Trophoblast cell (in vitro differentiated cells and primary cell): ENCODE results near the gene ISG20L2. TPM values are rescaled to one million over a fixed set of nuclear protein-coding genes. Genes with fewer than 3 reads are reported as not detected.
A peak's percentile ranks its signal among the peaks of the same experiment; 100 is the strongest.

ENCODE experiments used
- DNase-seq, 2 donors: peaks; one replicate each; pipeline ENCODE4 v3.0.0-alpha.2; 2016
- H2AFZ ChIP-seq: 2 replicates; pipeline ENCODE4 v1.6.1; 2013; ENCODE audit warnings: low read length, moderate library complexity, mild to moderate bottlenecking; ENCODE audit not compliant: insufficient read depth, poor library complexity
- H2AK5ac ChIP-seq: 2 replicates; pipeline ENCODE4 v1.6.1; 2013; ENCODE audit warnings: mild to moderate bottlenecking, low read length
- H2BK120ac ChIP-seq: 2 replicates; pipeline ENCODE4 v1.6.1; 2013; ENCODE audit warnings: low read length, mild to moderate bottlenecking, moderate library complexity; ENCODE audit not compliant: insufficient read depth, poor library complexity
- H2BK12ac ChIP-seq: 2 replicates; pipeline ENCODE4 v1.6.1; 2013; ENCODE audit warnings: mild to moderate bottlenecking, low read length, moderate library complexity
- H2BK5ac ChIP-seq: 2 replicates; pipeline ENCODE4 v1.6.1; 2013; ENCODE audit warnings: low read length, low read depth, moderate library complexity, mild to moderate bottlenecking; ENCODE audit not compliant: poor library complexity
- H3K14ac ChIP-seq: 2 replicates; pipeline ENCODE4 v1.6.1; 2013; ENCODE audit warnings: mild to moderate bottlenecking, low read length
- H3K18ac ChIP-seq: 2 replicates; pipeline ENCODE4 v1.6.1; 2013; ENCODE audit warnings: mild to moderate bottlenecking, low read length
- H3K23ac ChIP-seq: 2 replicates; pipeline ENCODE4 v1.6.1; 2013; ENCODE audit warnings: low read length
- H3K27ac ChIP-seq: 2 replicates; pipeline ENCODE4 v1.5.1; 2013; ENCODE audit warnings: low read depth, mild to moderate bottlenecking, inconsistent platforms, low read length, moderate library complexity
- H3K27me3 ChIP-seq: 2 replicates; pipeline ENCODE4 v1.6.1; 2013; ENCODE audit warnings: inconsistent platforms, mild to moderate bottlenecking, low read length, moderate library complexity; ENCODE audit not compliant: insufficient read depth
- H3K36me3 ChIP-seq, 2 experiments: 1 replicate in 1 of 2; 2 replicates in 1 of 2; pipeline ENCODE4 v1.6.1; 2013; ENCODE audit warnings: low read length in 2 of 2, mild to moderate bottlenecking in 2 of 2, moderate library complexity in 1 of 2; ENCODE audit not compliant: insufficient read depth in 2 of 2, control insufficient read depth in 1 of 2
- H3K4ac ChIP-seq: 2 replicates; pipeline ENCODE4 v1.6.1; 2013; ENCODE audit warnings: low read depth, mild to moderate bottlenecking, low read length, moderate library complexity
- H3K4me1 ChIP-seq, 2 experiments: 1 replicate in 1 of 2; 2 replicates in 1 of 2; pipeline ENCODE4 v1.6.1; 2013; ENCODE audit warnings: low read length in 2 of 2, mild to moderate bottlenecking in 2 of 2, moderate library complexity in 1 of 2; ENCODE audit not compliant: insufficient read depth in 2 of 2, control insufficient read depth in 1 of 2
- H3K4me2 ChIP-seq: 2 replicates; pipeline ENCODE4 v1.6.1; 2013; ENCODE audit warnings: inconsistent platforms, mild to moderate bottlenecking, low read length, moderate library complexity
- H3K4me3 ChIP-seq: 2 replicates; pipeline ENCODE4 v1.5.1; 2013; ENCODE audit warnings: mild to moderate bottlenecking, low read depth, low read length, inconsistent platforms
- H3K79me1 ChIP-seq: one replicate; pipeline ENCODE4 v1.6.1; 2013; ENCODE audit warnings: low read length
- H3K79me2 ChIP-seq: 2 replicates; pipeline ENCODE4 v1.6.1; 2013; ENCODE audit warnings: low read length, mild to moderate bottlenecking; ENCODE audit not compliant: control insufficient read depth, insufficient read depth, poor library complexity
- H3K9ac ChIP-seq: 2 replicates; pipeline ENCODE4 v1.6.1; 2013; ENCODE audit warnings: mild to moderate bottlenecking, low read length
- H3K9me3 ChIP-seq: 2 replicates; pipeline ENCODE4 v1.6.1; 2013; ENCODE audit warnings: low read depth, mild to moderate bottlenecking, control low read depth, inconsistent platforms, low read length; ENCODE audit not compliant: insufficient read depth
- H4K12ac ChIP-seq: 2 replicates; pipeline ENCODE4 v1.6.1; 2013; ENCODE audit warnings: low read depth, mild to moderate bottlenecking, low read length, moderate library complexity
- H4K8ac ChIP-seq: 2 replicates; pipeline ENCODE4 v1.6.1; 2013; ENCODE audit warnings: low read depth, mild to moderate bottlenecking, low read length, moderate library complexity
- H4K91ac ChIP-seq: one replicate; pipeline ENCODE4 v1.6.1; 2013; ENCODE audit warnings: low read depth, mild to moderate bottlenecking, low read length, moderate library complexity
- WGBS: extraction: QIAGEN DNeasy Blood & Tissue Kit; methylation state at CpG from one replicate; pipeline ENCODE4 v1.1.7; 2013; ENCODE audit warnings: missing lambda C conversion rate; ENCODE audit not compliant: insufficient read length, insufficient coverage; ENCODE audit errors: extremely low coverage; 5-methylcytosine and 5-hydroxymethylcytosine counted together
- polyA plus RNA-seq: library from polyadenylated mRNA; stranded (reverse); fragments of 200-250 nt; gene quantifications from 2 replicates; pipeline ENCODE4 v1.2.3, GENCODE V29; 2013

The ISG20L2 gene, protein sequence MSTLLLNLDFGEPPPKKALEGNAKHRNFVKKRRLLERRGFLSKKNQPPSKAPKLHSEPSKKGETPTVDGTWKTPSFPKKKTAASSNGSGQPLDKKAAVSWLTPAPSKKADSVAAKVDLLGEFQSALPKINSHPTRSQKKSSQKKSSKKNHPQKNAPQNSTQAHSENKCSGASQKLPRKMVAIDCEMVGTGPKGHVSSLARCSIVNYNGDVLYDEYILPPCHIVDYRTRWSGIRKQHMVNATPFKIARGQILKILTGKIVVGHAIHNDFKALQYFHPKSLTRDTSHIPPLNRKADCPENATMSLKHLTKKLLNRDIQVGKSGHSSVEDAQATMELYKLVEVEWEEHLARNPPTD
- polyA plus RNA-seq = 44.2 and 46.1 TPM in 2 replicates

DNA sequence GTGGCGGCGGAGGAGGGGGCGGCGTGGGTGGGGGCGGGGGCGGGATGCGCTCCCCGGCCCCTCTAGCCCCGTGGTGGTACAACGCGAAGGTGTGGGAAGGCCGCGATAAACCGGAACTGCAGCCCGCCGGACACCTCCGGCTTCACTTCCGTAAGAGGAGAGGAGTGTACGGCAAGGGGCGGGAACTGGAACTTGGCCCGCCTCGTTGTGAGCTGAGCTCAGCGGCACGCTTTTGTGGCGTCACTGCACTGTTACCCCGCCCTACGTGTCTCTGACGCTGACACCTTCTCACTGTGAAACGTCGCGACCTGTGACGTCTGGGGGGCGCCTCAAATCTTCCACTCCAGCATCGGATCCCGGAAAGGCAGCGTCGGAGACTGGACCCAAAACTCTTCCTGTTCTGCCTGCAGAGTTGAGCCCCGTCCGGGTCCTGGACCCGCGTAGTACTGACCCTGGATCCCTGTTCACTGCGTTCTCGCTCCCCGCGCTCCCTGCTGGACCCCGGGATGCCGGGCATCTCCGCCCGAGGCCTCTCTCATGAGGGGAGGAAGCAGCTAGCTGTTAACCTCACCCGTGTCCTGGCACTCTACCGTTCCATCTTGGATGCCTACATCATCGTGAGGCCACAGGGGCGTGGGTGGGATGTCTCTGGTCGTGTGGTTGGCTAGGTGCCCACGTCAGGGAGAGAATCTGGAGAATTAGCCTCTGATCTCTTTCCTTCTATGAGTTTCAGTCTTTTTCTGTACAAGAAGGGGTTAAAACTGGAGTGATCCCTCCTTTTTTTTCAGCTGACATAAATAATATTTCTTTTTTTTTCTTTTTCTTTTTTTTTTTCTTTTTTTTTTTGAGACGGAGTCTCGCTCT, at the start of gene ISG20L2:
ISG20L2 (minus strand) TSS at position 168 of the 864 bp plus-strand sequence. CDS start 1,114 bp downstream, outside the sequence.
- H3K79me2 ChIP-seq = peaks cover 6% of the 10 kb centered on the region
- peak within 1 kb of the TSS; percentile 99 for H3K4me2 ChIP-seq
- peak within 1 kb of the TSS; percentile 97 for H3K9ac ChIP-seq
- H2AK5ac ChIP-seq = peak within 1 kb of the TSS; percentile 8
- peak within 1 kb of the TSS; percentile 59 for H4K12ac ChIP-seq
- no CpG with 5 or more reads among the region's 57 CpGs for WGBS
- H4K91ac ChIP-seq = peak within 1 kb of the TSS; percentile 76
- peak within 1 kb of the TSS; percentile 97 for H3K4me3 ChIP-seq
- H3K4me1 ChIP-seq = peaks cover 8 to 21% of the 10 kb centered on the region in 2 experiments
- DNase-seq = peak; percentile 98
- H4K8ac ChIP-seq = peak within 1 kb of the TSS; percentile 82
- H3K27me3 ChIP-seq = no peaks in the 10 kb centered on the region
- peak within 1 kb of the TSS; percentile 60 for H2BK5ac ChIP-seq
- peaks cover 7% of the 10 kb centered on the region for H3K79me1 ChIP-seq
- peak within 1 kb of the TSS; percentile 35 for H3K27ac ChIP-seq
- H3K4ac ChIP-seq = peak within 1 kb of the TSS; percentile 61
- H3K14ac ChIP-seq = peak within 1 kb of the TSS; percentile 78
- H3K23ac ChIP-seq = no peak within 1 kb of the TSS
- peak within 1 kb of the TSS; percentile 39 for H3K18ac ChIP-seq
- peak within 1 kb of the TSS; percentile 72 for H2AFZ ChIP-seq
- peaks cover 7 to 23% of the 10 kb centered on the region in 2 experiments for H3K36me3 ChIP-seq
- peaks cover 2% of the 10 kb centered on the region for H3K9me3 ChIP-seq
- H2BK12ac ChIP-seq = no peak within 1 kb of the TSS
- peak within 1 kb of the TSS; percentile 7 for H2BK120ac ChIP-seq

DNA sequence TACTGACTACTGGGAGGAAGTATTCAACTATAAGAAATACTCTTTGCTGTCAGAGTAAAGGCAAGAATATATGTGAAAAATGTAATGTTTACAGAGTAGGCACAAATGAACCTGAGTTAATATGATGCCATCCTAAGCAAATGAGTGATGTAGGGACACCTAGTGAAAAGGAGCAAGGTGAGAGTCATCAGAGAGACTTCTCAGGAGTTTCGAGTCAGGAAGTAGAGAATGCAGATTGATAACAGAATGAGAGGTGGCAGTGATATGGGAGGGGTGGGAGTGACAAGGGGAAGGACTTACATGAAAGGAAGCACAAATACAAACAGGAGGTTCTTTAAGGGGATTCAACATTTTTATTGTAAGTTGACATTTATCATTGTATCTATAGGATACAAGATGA, 49.0 kb upstream of the ISG20L2 start:
- H4K12ac ChIP-seq = no peak overlapping the region
- H3K79me2 ChIP-seq = peaks cover 8% of the 10 kb centered on the region
- H3K36me3 ChIP-seq = peaks cover 4 to 7% of the 10 kb centered on the region in 2 experiments
- H2AK5ac ChIP-seq = no peak overlapping the region
- no peaks in the 10 kb centered on the region for H3K9me3 ChIP-seq
- no peak overlapping the region for H2BK12ac ChIP-seq
- no peaks in the 10 kb centered on the region for H3K4me1 ChIP-seq
- no peak overlapping the region for H3K4me3 ChIP-seq
- no peak overlapping the region for H2BK120ac ChIP-seq
- H3K27ac ChIP-seq = no peak overlapping the region
- H3K9ac ChIP-seq = no peak overlapping the region
- H3K14ac ChIP-seq = no peak overlapping the region
- H3K18ac ChIP-seq = no peak overlapping the region
- no peak for DNase-seq
- H4K8ac ChIP-seq = no peak overlapping the region
- no CpG with 5 or more reads among the region's 1 CpG for WGBS
- no peak overlapping the region for H2AFZ ChIP-seq
- H3K27me3 ChIP-seq = no peaks in the 10 kb centered on the region
- no peak overlapping the region for H4K91ac ChIP-seq
- H3K4me2 ChIP-seq = no peak overlapping the region
- H3K23ac ChIP-seq = no peak overlapping the region
- no peaks in the 10 kb centered on the region for H3K79me1 ChIP-seq
- peak overlapping the region; percentile 78 for H3K4ac ChIP-seq
- H2BK5ac ChIP-seq = no peak overlapping the region

DNA sequence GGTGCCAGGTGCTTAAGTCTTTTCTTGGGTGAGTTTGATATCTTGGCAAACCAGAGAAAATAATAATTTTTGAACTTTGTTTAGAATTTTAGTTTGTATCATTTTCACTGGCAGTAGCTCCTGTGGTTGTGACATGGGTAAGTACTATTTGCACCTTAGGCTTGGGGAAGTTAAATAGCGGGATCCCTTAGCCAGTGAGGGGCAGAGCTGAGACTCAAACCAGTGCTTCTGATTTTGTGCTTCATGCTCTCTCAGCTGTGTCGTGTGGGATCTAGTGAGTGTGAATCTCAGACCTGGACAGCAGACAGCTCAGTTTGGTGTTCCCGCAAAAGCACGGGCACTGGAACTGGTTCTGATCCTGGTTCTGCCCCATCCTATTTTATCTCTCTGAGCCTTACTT, 48.4 kb upstream of the ISG20L2 start:
- Histone ChIP-seq H3K4me2 (no peak overlapping the region), H4K91ac (no peak overlapping the region), H3K23ac (no peak overlapping the region), H3K36me3 (peaks cover 4 to 7% of the 10 kb centered on the region in 2 experiments), H3K79me1 (no peaks in the 10 kb centered on the region), H3K4me3 (no peak overlapping the region), H3K9me3 (no peaks in the 10 kb centered on the region), H3K4me1 (no peaks in the 10 kb centered on the region), H3K27me3 (no peaks in the 10 kb centered on the region), H3K14ac (no peak overlapping the region), H2BK5ac (no peak overlapping the region), H2AK5ac (no peak overlapping the region), H4K8ac (peak overlapping the region; percentile 35), H2BK12ac (no peak overlapping the region), H3K27ac (no peak overlapping the region), H3K18ac (no peak overlapping the region), H3K4ac (peak overlapping the region; percentile 72), H3K9ac (no peak overlapping the region), H3K79me2 (peaks cover 8% of the 10 kb centered on the region), H2BK120ac (no peak overlapping the region), H2AFZ (no peak overlapping the region), H4K12ac (no peak overlapping the region)
- WGBS = no CpG with 5 or more reads among the region's 4 CpGs
- no peak for DNase-seq

DNA sequence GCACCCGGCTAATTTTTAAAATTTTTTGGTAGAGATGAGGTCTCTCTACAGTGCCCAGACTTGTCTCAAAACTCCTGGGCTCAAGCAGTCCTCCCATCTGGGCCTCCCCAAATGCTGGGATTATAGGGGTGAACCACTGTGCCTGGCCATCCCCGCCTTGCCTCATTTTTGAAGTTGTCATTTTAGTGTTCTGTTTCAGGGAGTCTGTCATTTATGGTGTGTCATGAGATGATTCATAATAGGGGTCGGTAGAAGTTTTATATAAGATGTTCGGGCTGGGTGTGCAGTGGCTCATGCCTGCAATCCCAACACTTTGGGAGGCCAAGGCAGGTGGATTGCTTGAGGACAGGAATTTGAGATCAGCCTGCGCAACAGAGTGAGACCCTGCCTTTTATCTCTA, 47.2 kb upstream of the ISG20L2 start:
- no CpG with 5 or more reads among the region's 5 CpGs for WGBS
- H3K79me1 ChIP-seq = no peaks in the 10 kb centered on the region

More for the DNA sequence above, 47.2 kb upstream of the ISG20L2 start:
- H3K9ac ChIP-seq = no peak overlapping the region
- H3K4me1 ChIP-seq = no peaks in the 10 kb centered on the region
- H2BK120ac ChIP-seq = no peak overlapping the region
- no peak overlapping the region for H3K4me3 ChIP-seq
- H3K27ac ChIP-seq = no peak overlapping the region
- no peak overlapping the region for H3K4me2 ChIP-seq
- H2BK5ac ChIP-seq = no peak overlapping the region
- H3K9me3 ChIP-seq = no peaks in the 10 kb centered on the region
- no peak overlapping the region for H3K23ac ChIP-seq
- no peak overlapping the region for H2AFZ ChIP-seq
- no peak overlapping the region for H4K8ac ChIP-seq
- H3K27me3 ChIP-seq = no peaks in the 10 kb centered on the region
- no peak overlapping the region for H4K91ac ChIP-seq
- H4K12ac ChIP-seq = no peak overlapping the region
- H2AK5ac ChIP-seq = no peak overlapping the region
- DNase-seq = no peak
- H3K36me3 ChIP-seq = peaks cover 8 to 13% of the 10 kb centered on the region in 2 experiments
- no peak overlapping the region for H3K18ac ChIP-seq
- H3K79me2 ChIP-seq = peaks cover 12% of the 10 kb centered on the region
- peak overlapping the region; percentile 58 for H3K4ac ChIP-seq
- H2BK12ac ChIP-seq = no peak overlapping the region
- no peak overlapping the region for H3K14ac ChIP-seq
